H1 (cell line): ENCODE data around the gene KRT76. TPM values are rescaled to one million over a fixed set of nuclear protein-coding genes. Genes with fewer than 3 reads are reported as not detected.

Source experiments
- BACH1 ChIP-seq: IDR thresholded peaks from 2 replicates; pipeline ENCODE4 v1.6.1; 2012; ENCODE audit warnings: low read length, improper control_type of control experiment
- CHD1 ChIP-seq: IDR thresholded peaks from 2 replicates; pipeline ENCODE4 v1.6.1; 2012; ENCODE audit warnings: low read depth, low read length, improper control_type of control experiment
- CHD7 ChIP-seq: fragments of 300-600 bp; sonication (generic); IDR thresholded peaks from 2 replicates; pipeline ENCODE4 v1.7.1; 2012; ENCODE audit warnings: low read length, moderate library complexity, mild to moderate bottlenecking, inconsistent platforms; ENCODE audit not compliant: insufficient replicate concordance
- CTBP2 ChIP-seq: IDR thresholded peaks from 2 replicates; pipeline ENCODE4 v1.7.0; 2011; ENCODE audit warnings: borderline replicate concordance, mild to moderate bottlenecking, moderate library complexity, mixed read lengths, low read length; ENCODE audit not compliant: insufficient read depth, insufficient read length
- EZH2 ChIP-seq: fragments of 200-600 bp; sonication (generic); IDR thresholded peaks from 2 replicates; pipeline ENCODE4 v1.7.1; 2012; ENCODE audit warnings: low read depth, mild to moderate bottlenecking, moderate library complexity, low read length, inconsistent platforms; ENCODE audit not compliant: severe bottlenecking
- GTF2F1 ChIP-seq: IDR thresholded peaks from 2 replicates; pipeline ENCODE4 v1.6.1; 2012; ENCODE audit warnings: low read depth, low read length, improper control_type of control experiment, borderline replicate concordance
- HDAC6 ChIP-seq: IDR thresholded peaks from one replicate; pipeline ENCODE4 v1.7.1; 2012; ENCODE audit warnings: low read depth, mild to moderate bottlenecking, inconsistent platforms, low read length, moderate library complexity
- JUN ChIP-seq: IDR thresholded peaks from 2 replicates; pipeline ENCODE4 v1.6.1; 2011; ENCODE audit warnings: low read depth, mild to moderate bottlenecking, improper control_type of control experiment, low read length
- JUND ChIP-seq: IDR thresholded peaks from 2 replicates; pipeline ENCODE4 v1.6.1; 2011; ENCODE audit warnings: mild to moderate bottlenecking, improper control_type of control experiment, low read length
- NANOG ChIP-seq: IDR thresholded peaks from 2 replicates; pipeline ENCODE4 v1.6.1; 2011; ENCODE audit warnings: low read length, low read depth, mild to moderate bottlenecking, inconsistent platforms; ENCODE audit not compliant: insufficient read depth, poor library complexity, severe bottlenecking
- SP1 ChIP-seq: IDR thresholded peaks from 2 replicates; pipeline ENCODE4 v1.6.1; 2011; ENCODE audit warnings: low read depth, low read length
- TBP ChIP-seq: IDR thresholded peaks from 2 replicates; pipeline ENCODE4 v1.6.1; 2011; ENCODE audit warnings: low read depth, low read length, improper control_type of control experiment
- polyA plus RNA-seq, 7 experiments: library from polyadenylated mRNA; depleted of rRNA in 3 of 7; stranded (reverse) in 5 of 7; unstranded in 2 of 7; fragments of >200 nt in 5 of 7; fragments of 200-250 nt in 2 of 7; gene quantifications; 1 replicate in 5 of 7; 2 replicates in 1 of 7; 4 replicates in 1 of 7; pipeline versions ENCODE4 v1.2.1 to v1.2.3, GENCODE V29; 2011 to 2013; ENCODE audit warnings: missing spikeins in 2 of 7, mixed read lengths in 2 of 7
- total RNA-seq: library from RNA; stranded (reverse); fragmentation: NEBNext Ultra II Directional; extraction: Animal tissue kit (Norgen Biotek cat#: 25700); gene quantifications from 2 replicates; pipeline ENCODE4 v1.2.1, GENCODE V29; 2021

KRT76 gene
- total and polyA plus RNA-seq, 2 of the 8 experiments (the other 6 are each of a cell fraction or from before 2014, with no cell fraction given), result not detected

- TF ChIP-seq CHD7 (no peak), CTBP2 (no peak), EZH2 (no peak), JUND (no peak), JUN (no peak), HDAC6 (no peak), GTF2F1 (no peak), TBP (no peak), NANOG (no peak), CHD1 (no peak), SP1 (no peak), BACH1 (no peak)
Measured at GRCh38 chr12:52818388-52818787, 41.2 kb upstream of the KRT76 start (continued).
